ENCODE results near the gene G3BP1. TPM values are rescaled to one million over a fixed set of nuclear protein-coding genes. Genes with fewer than 3 reads are reported as not detected.

Gene G3BP1
- total RNA-seq, 2 experiments from 2014 or later, result 178 to 261 TPM

- TF ChIP-seq CTCF (conservative IDR thresholded peaks at IDR 0.05; ENCODE audit: low read length) (no peak), EZH2phosphoT487 (IDR thresholded peaks at IDR 0.05; ENCODE audit: borderline replicate concordance, low read depth, low read length) (no peak)
- Histone ChIP-seq H3K4me3 (ENCODE audit: low read depth, low read length, poor library complexity, severe bottlenecking) (no peak overlapping the region), H3K27ac (ENCODE audit: low read depth, low read length, poor library complexity, severe bottlenecking) (no peak overlapping the region), H4K20me1 (ENCODE audit: insufficient read depth, low read length) (no peaks in the 10 kb centered on the region), H3K9me3 (ENCODE audit: low read length) (no peaks in the 10 kb centered on the region), H2AFZ (ENCODE audit: low read length) (no peak overlapping the region), H3K79me2 (ENCODE audit: insufficient read depth, low read depth, low read length) (no peaks in the 10 kb centered on the region; the same call in 1 of the 2 replicates), H3K9me2 (ENCODE audit: insufficient read depth, low read length) (no peaks in the 10 kb centered on the region), H3K4me2 (ENCODE audit: low read length) (no peak overlapping the region), H3K4me1 (ENCODE audit: insufficient read depth, low read length, poor library complexity, severe bottlenecking) (peaks cover 6% of the 10 kb centered on the region), H3K36me3 (ENCODE audit: insufficient read depth, low read length) (peaks cover 24% of the 10 kb centered on the region)
- BruUV-seq (replicated peaks), result no TSS peak
- ChIA-PET POLR2A (interaction anchor here (0.6 to 1.2 kb wide), 6 partner anchors 10 to 753 kb away, joined by 3 read pairs; no protein-coding TSS in a partner anchor), CTCF (ENCODE audit: unreplicated experiment) (no interaction called here)
- no peak for DNase-seq (ENCODE audit: low spot score)
- intact Hi-C loops (cut with micrococcal nuclease; ENCODE audit: unreplicated experiment), result no loop called here
These were observed 20.2 kb upstream of the G3BP1 start for GRCh38 chr5:151751593-151751992.

GRCh38 chr5:151755383-151755782 lies 16.4 kb upstream of the G3BP1 start:
- H3K4me2 ChIP-seq (ENCODE audit: low read length), result no peak overlapping the region
- H3K79me2 ChIP-seq (ENCODE audit: insufficient read depth, low read depth, low read length), result peaks cover 14% of the 10 kb centered on the region; the same call in 1 of the 2 replicates
- peaks cover 26% of the 10 kb centered on the region for H3K4me1 ChIP-seq (ENCODE audit: insufficient read depth, low read length, poor library complexity, severe bottlenecking)
- no peak for DNase-seq (ENCODE audit: low spot score)
- intact Hi-C loops (cut with micrococcal nuclease; ENCODE audit: unreplicated experiment), result no loop called here
- no TSS peak for BruUV-seq (replicated peaks)
- no peaks in the 10 kb centered on the region for H4K20me1 ChIP-seq (ENCODE audit: insufficient read depth, low read length)
- CTCF ChIA-PET (ENCODE audit: unreplicated experiment), result no interaction called here
- no peak overlapping the region for H3K27ac ChIP-seq (ENCODE audit: low read depth, low read length, poor library complexity, severe bottlenecking)
- no peaks in the 10 kb centered on the region for H3K9me3 ChIP-seq (ENCODE audit: low read length)
- H3K4me3 ChIP-seq (ENCODE audit: low read depth, low read length, poor library complexity, severe bottlenecking), result no peak overlapping the region
- POLR2A ChIA-PET, result interaction anchor here (0.7 to 8.2 kb wide), 5 partner anchors 9 to 52 kb away, joined by 3 to 69 read pairs (median 4); partner anchors contain the start of gene G3BP1
- H3K36me3 ChIP-seq (ENCODE audit: insufficient read depth, low read length), result peaks cover 24% of the 10 kb centered on the region
- TF ChIP-seq EZH2phosphoT487 (IDR thresholded peaks at IDR 0.05; ENCODE audit: borderline replicate concordance, low read depth, low read length) (no peak), CTCF (conservative IDR thresholded peaks at IDR 0.05; ENCODE audit: low read length) (no peak)
- H3K9me2 ChIP-seq (ENCODE audit: insufficient read depth, low read length), result no peaks in the 10 kb centered on the region
- no peak overlapping the region for H2AFZ ChIP-seq (ENCODE audit: low read length)

Data from OCI-LY7 (cell line).